Right cardiac atrium (tissue), 5 donors: ENCODE data around the gene LYPD6B. TPM values are rescaled to one million over a fixed set of nuclear protein-coding genes. Genes with fewer than 3 reads are reported as not detected.
A peak's percentile ranks its signal among the peaks of the same experiment; 100 is the strongest.

Source experiments
- ATAC-seq, 2 donors: fragments of 200-7000 bp; cut with Tn5 transposase; one replicate each; pipeline versions ENCODE4 v1.8.0 to v1.9.1; 2020; ENCODE audit warnings: moderate library complexity in 2 of 2, mild to moderate bottlenecking in 1 of 2
- DNase-seq, 3 donors: peaks; one replicate each; pipeline ENCODE4 v3.0.0-alpha.2; 2020
- H3K27ac ChIP-seq: one replicate; pipeline ENCODE4 v1.5.1; 2013; ENCODE audit warnings: mild to moderate bottlenecking, low read length, control low read depth, moderate library complexity
- H3K27me3 ChIP-seq: one replicate; pipeline ENCODE4 v1.6.1; 2013; ENCODE audit not compliant: control insufficient read depth, insufficient read depth
- H3K4me1 ChIP-seq: one replicate; pipeline ENCODE4 v1.6.1; 2013; ENCODE audit warnings: low read length; ENCODE audit not compliant: control insufficient read depth, insufficient read depth
- H3K4me3 ChIP-seq: one replicate; pipeline ENCODE4 v1.5.1; 2013; ENCODE audit warnings: low read length, control low read depth
- H3K9me3 ChIP-seq: one replicate; pipeline ENCODE4 v1.6.1; 2013; ENCODE audit warnings: low read length; ENCODE audit not compliant: control insufficient read depth
- WGBS: extraction: QIAGEN DNeasy Blood & Tissue Kit; methylation state at CpG from one replicate; pipeline ENCODE4 v1.1.7; 2013; 5-methylcytosine and 5-hydroxymethylcytosine counted together
- intact Hi-C, 4 donors: fragments of 100-400 bp; cut with DNase I; formaldehyde crosslinking; loops; one replicate each; pipeline versions ENCODE4 v1.11.0 to v1.14.0; 2022 to 2023
- long read RNA-seq, 4 donors: library from polyadenylated mRNA; unstranded; transcript quantifications; one replicate each; pipeline ENCODE4 v2.0.0, GENCODE V29; 2020 to 2021
- polyA plus RNA-seq: library from polyadenylated mRNA; stranded (reverse); fragments of 200-250 nt; gene quantifications from one replicate; pipeline ENCODE4 v1.2.3, GENCODE V29; 2013
- total RNA-seq, 4 donors: library from RNA; stranded (reverse); fragmentation: NEBNext Ultra II Directional; extraction: Animal tissue kit (Norgen Biotek cat#: 25700); gene quantifications; one replicate each; pipeline ENCODE4 v1.2.1, GENCODE V29; 2021
- donor health status: healthy with polysubstance abuse.
- donor health status: DM: no; HTN: yes; CAD: no.
- donor health status: DM: no; HTN: no; CAD: no.
- donor health status: DM: no; HTN: yes; CAD: no; lungs with severe emphysema.
- donor health status: DM: yes; HTN: yes; CAD: no.

LYPD6B gene, protein sequence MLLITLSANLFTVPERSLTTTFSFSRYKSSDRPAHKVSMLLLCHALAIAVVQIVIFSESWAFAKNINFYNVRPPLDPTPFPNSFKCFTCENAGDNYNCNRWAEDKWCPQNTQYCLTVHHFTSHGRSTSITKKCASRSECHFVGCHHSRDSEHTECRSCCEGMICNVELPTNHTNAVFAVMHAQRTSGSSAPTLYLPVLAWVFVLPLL
- total RNA-seq (not detected), polyA plus RNA-seq (not detected)
- long read RNA-seq, donor 1 = 0 reads
- long read RNA-seq, donor 2 = 0 reads
- long read RNA-seq, donor 3 = 0 reads
- long read RNA-seq, donor 4 = 0 reads

DNA sequence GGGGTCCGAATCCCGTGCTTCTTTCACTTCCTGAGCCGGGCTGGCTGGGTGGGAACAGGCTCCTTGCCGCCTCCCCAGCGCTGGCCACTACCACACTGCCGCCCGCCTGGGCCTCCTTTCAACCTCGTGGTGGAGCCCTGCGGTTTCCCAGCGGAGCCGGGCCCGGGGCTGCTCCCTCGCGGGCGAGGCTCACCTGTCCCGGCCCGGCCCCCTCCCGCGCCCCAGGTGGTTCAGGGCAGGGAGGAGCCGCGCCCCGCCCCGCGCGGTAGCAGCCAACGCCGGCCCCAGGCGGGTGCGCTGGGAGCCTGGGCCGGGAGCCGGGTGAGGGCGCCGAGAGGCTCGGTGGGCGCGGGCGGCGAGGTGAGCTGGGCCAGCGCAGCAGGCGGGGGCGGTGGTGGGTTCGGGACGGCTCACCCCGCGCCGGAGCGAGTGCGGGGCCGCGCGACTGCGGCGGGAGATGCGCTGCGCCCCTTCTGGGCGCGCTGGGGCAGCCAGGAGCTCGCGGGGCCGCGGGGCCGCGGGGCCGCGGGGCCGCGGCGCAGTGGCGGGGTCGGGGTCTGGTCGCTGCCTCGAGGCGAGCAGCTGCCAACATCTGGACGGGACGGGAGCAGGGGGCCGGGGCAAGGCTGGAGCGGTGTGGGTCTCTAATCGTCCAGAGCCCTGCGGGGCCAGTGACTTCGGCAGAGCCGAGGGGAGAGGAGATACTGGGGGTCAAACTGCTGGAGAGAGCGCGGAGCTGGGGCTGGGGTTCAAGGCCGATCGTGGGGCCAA, at the start of gene LYPD6B:
Gene LYPD6B (plus strand): TSS at position 258 of the 771 bp plus-strand sequence. CDS start 92,250 bp downstream, outside the sequence.
- Histone ChIP-seq H3K4me3 (peak within 1 kb of the TSS; percentile 4), H3K27me3 (no peaks in the 10 kb centered on the region), H3K27ac (no peak within 1 kb of the TSS), H3K4me1 (no peaks in the 10 kb centered on the region), H3K9me3 (no peaks in the 10 kb centered on the region)
- ATAC-seq (peak in 1 of 2 donors; percentile 45), DNase-seq (peak in 1 of 3 donors; percentile 43)
- WGBS = 2% methylated on average over 85 of the region's 85 CpGs
- intact Hi-C loops = no loop called here

DNA sequence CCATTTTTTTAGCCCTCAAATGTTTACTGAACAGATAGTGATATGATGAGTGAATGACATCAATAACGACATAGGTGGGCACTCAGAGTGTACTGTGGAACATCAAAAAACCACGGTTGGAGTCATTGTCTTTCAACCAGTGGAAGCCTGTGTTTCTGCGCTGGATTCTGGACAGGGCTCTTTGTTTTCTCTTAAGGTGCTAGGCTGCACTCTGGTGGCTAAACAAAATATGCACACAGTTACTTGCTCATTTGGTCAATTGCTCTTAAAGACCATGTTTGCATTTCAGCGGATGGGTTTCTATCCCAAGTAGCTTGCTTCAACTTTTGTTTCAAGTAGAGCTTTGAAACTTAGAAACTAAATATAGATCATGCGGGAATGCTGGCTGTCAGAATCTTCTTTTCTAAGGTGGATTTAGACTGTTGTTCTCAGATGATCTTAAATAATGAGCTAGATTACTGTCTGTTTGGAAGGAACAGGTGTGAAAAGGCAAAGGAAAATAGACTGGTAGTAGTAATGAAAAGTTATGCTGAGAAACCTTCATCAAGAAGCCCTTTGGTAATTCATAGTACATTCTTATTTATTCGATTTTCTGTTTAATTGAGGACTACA, 48.5 kb upstream of the LYPD6B start:
- DNase-seq = no peak
- WGBS = 35% methylated on average over 6 of the region's 6 CpGs
- intact Hi-C loops = loop anchor here in 3 of 4 donors (10.0 kb wide), 3 partner anchors 345 to 1055 kb away; partner anchors contain the start of gene EPC2 (in 1 of the 3)
- no peaks in the 10 kb centered on the region for H3K27me3 ChIP-seq
- H3K27ac ChIP-seq = no peak overlapping the region
- H3K4me3 ChIP-seq = no peak overlapping the region
- H3K4me1 ChIP-seq = no peaks in the 10 kb centered on the region
- H3K9me3 ChIP-seq = no peaks in the 10 kb centered on the region
- ATAC-seq = peak; percentile 90 to 92

DNA sequence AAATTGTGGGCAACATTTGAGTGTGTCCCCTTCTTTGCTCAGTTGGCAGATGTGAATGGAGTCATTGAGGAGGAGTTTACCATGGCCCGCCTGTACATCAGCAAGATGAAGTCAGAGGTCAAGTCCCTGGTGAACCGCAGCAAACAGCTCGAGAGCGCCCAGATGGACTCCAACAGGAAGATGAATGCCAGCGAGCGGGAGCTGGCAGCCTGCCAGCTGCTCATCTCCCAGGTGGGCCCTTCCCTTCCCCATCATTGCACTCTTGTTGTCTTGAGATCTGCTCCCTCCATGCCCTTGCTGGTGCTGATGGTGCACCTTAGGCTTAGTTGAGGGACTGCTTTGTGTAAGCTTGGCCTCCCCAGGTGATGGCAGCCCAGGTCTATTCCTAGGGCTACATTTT, 47.5 kb upstream of the LYPD6B start:
- no peak overlapping the region for H3K4me3 ChIP-seq
- no peak for ATAC-seq
- intact Hi-C loops = loop anchor here in 2 of 4 donors (10.0 kb wide), 2 partner anchors 346 to 426 kb away; partner anchors contain the start of gene EPC2 (in 1 of the 2)
- no peaks in the 10 kb centered on the region for H3K4me1 ChIP-seq
- no peak overlapping the region for H3K27ac ChIP-seq
- WGBS = 63% methylated on average over 6 of the region's 6 CpGs
- H3K9me3 ChIP-seq = no peaks in the 10 kb centered on the region
- DNase-seq = no peak
- H3K27me3 ChIP-seq = no peaks in the 10 kb centered on the region

DNA sequence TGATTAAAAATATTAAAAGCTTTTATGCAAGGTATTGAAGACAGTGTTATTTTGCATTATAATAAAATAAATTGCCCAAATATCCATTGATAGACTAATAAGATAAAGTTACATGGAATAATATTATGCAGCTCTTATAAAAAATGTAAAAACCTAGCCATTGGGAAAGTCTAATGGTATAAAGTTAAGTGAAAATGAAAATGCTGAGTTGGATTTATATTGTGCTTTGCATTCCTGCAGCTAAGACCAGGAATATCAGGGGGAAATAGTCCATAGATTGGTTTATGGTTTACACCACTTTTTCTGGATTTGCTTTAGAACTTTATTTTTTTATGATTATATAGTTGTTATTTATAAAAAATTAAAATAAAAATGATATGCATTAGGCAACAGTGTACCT, 46.1 kb upstream of the LYPD6B start:
- Histone ChIP-seq H3K27ac (no peak overlapping the region), H3K4me3 (no peak overlapping the region), H3K9me3 (no peaks in the 10 kb centered on the region), H3K27me3 (no peaks in the 10 kb centered on the region), H3K4me1 (no peaks in the 10 kb centered on the region)
- ATAC-seq = no peak
- DNase-seq = no peak
- intact Hi-C loops = loop anchor here in 2 of 4 donors (10.0 kb wide), 2 partner anchors 348 to 428 kb away; partner anchors contain the start of gene EPC2 (in 1 of the 2)

DNA sequence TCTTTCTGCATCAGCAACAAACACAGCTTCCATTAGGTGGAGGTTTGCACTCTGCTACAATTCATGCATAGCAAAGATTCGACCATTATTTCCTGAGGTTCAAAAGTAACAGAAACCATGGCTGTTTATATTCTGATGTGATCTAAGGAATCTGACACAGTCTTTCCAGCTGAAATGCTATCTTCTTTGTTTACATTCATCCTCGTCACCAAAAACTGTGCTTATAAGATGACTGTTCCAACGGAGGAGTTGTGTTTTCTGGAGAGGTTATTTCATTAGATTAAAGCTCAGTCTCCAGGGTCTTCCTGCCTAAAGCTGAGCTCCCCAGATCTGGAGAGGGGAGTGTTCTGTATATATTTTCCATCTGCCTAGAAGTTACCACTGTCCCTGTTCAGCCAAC, 45.1 kb upstream of the LYPD6B start:
- Histone ChIP-seq H3K27ac (no peak overlapping the region), H3K9me3 (no peaks in the 10 kb centered on the region), H3K4me1 (no peaks in the 10 kb centered on the region), H3K4me3 (no peak overlapping the region), H3K27me3 (no peaks in the 10 kb centered on the region)
- DNase-seq (no peak), ATAC-seq (no peak)
- WGBS = 69% methylated on average over 3 of the region's 3 CpGs
- intact Hi-C loops = loop anchor here in 2 of 4 donors (10.0 kb wide), 2 partner anchors 349 to 429 kb away; partner anchors contain the start of gene EPC2 (in 1 of the 2)

DNA sequence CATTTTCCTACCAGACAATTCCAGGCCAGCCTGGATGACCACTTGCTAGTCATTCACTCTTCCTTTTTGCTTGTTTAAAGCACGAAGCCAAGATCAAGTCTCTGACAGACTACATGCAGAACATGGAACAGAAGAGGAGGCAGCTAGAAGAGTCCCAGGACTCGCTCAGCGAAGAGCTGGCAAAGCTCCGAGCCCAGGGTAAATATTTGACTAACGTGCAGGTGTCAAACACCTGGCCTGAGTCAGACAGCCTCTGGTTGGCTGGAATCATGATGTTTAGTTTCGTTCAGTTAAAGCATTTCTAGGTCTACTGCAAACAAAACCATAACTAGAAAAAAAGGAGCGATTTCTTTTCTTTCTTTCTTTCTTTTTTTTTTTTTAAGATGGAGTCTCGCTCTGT, 44.2 kb upstream of the LYPD6B start:
- WGBS = 83% methylated on average over 8 of the region's 8 CpGs
- DNase-seq (no peak), ATAC-seq (no peak)
- Histone ChIP-seq H3K9me3 (no peaks in the 10 kb centered on the region), H3K4me3 (no peak overlapping the region), H3K4me1 (no peaks in the 10 kb centered on the region), H3K27ac (no peak overlapping the region), H3K27me3 (no peaks in the 10 kb centered on the region)
- intact Hi-C loops = loop anchor here in 2 of 4 donors (10.0 kb wide), 2 partner anchors 350 to 430 kb away; partner anchors contain the start of gene EPC2 (in 1 of the 2)

DNA sequence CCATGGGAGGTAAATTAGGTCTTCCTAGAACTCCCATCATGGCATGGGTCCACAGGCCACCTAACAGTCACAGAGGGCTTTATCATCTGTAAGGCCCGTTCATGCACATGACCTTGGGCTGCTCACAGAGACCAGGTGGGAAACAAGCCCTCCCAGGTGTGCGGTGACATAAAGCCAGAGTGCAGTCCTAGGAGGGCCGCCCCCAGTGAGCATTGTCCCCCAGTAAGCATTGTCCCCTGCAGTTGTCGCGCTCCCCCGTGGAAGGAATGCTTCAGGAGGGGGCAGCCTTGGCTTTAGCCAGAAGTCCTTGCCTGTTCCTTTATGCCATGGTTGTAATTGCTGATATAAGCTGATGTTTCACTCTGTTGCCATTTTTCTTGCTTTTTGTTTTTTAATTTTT, 41.7 kb upstream of the LYPD6B start:
- ATAC-seq (no peak), DNase-seq (no peak)
- 85% methylated on average over 6 of the region's 6 CpGs for WGBS
- Histone ChIP-seq H3K9me3 (no peaks in the 10 kb centered on the region), H3K4me1 (no peaks in the 10 kb centered on the region), H3K27me3 (no peaks in the 10 kb centered on the region), H3K4me3 (no peak overlapping the region), H3K27ac (no peak overlapping the region)
- intact Hi-C loops = loop anchor here in 2 of 4 donors (10.0 kb wide), 2 partner anchors 352 to 432 kb away; partner anchors contain the start of gene EPC2 (in 1 of the 2)

DNA sequence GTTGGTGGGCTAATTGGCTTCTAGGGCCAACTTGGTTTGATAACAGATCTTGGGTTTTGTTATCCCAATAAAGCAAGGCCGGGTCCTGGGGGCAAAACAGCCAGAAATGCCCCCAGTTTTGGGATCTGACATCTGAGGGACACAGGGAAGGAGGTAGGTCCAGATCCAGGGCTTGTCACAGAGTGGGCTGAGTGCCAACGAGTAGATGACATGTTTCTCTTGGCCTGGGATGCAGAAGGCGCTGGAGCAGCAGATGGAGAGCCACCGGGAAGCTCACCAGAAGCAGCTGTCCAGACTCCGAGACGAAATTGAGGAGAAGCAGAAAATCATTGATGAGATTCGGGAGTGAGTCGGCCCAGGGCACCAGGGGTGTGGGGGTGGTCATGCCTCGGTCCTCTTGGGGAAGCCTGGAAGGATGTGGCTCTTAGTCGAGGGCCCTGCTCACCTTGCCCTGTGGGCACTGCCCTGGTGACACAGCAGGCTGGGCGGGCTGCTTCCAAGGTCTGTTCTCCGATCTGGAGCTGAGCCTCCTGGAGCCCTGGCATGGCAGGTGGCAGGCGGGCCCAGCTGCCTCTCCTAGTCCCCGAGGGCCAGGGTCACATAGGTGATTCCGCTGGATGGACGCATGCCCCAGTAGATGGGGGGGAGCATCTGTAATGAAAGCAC, 40.2 kb upstream of the LYPD6B start:
- intact Hi-C loops = loop anchor here in 2 of 4 donors (10.0 kb wide), 2 partner anchors 353 to 433 kb away; partner anchors contain the start of gene EPC2 (in 1 of the 2)
- H3K9me3 ChIP-seq = no peaks in the 10 kb centered on the region
- no peaks in the 10 kb centered on the region for H3K27me3 ChIP-seq
- H3K27ac ChIP-seq = no peak overlapping the region
- 61% methylated on average over 16 of the region's 16 CpGs for WGBS
- DNase-seq = peak; percentile 35 to 67 (median 64)
- ATAC-seq = peak; percentile 62 to 66
- no peaks in the 10 kb centered on the region for H3K4me1 ChIP-seq
- no peak overlapping the region for H3K4me3 ChIP-seq

DNA sequence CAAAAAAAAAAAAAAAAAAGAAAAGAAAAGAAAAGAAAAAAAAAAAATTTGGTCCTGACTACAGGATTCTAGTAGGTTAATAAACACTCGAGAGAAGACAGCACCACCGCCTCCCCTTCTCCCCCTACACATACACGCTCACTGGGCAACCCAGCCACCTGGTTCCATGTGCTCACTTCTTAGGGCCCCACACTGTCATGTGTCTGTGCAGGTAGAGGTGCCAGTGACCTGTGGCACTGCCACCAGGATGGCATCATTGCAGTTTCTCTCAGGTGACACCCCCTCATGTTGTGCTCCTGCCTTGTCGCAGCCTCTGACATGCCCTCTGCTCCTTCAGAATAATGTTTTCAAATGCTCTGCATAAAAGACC, 39.7 kb upstream of the LYPD6B start:
- H3K9me3 ChIP-seq = no peaks in the 10 kb centered on the region
- intact Hi-C loops = loop anchor here in 2 of 4 donors (10.0 kb wide), 2 partner anchors 354 to 434 kb away; partner anchors contain the start of gene EPC2 (in 1 of the 2)
- no peaks in the 10 kb centered on the region for H3K27me3 ChIP-seq
- no peak overlapping the region for H3K27ac ChIP-seq
- DNase-seq (no peak), ATAC-seq (no peak)
- WGBS = 91% methylated on average over 4 of the region's 4 CpGs
- no peaks in the 10 kb centered on the region for H3K4me1 ChIP-seq
- no peak overlapping the region for H3K4me3 ChIP-seq

DNA sequence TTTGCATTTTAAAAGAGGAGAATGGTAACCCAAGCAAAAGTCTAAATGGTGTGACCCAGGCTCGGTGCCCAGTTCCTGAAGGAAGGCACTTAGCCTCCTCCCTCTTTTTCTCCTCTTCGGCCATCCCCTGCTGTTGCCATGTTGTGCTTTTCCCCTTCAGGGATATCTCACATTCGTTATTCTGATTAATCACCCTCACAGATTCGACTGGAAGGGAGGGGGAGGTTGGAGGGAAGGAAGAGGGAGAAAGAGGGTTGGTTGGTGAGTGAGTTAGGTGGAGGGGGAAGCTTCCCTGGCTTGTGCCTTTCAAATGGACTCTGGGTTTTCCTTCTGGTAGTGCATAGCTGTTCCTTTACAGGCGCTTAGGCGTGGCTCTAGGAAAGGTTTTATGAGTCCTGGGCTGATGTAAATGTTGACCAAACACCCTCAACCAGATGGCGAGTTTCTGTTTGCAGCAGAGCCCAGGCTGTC, 39.0 kb upstream of the LYPD6B start:
- no peak overlapping the region for H3K27ac ChIP-seq
- intact Hi-C loops = loop anchor here in 2 of 4 donors (10.0 kb wide), 2 partner anchors 355 to 435 kb away; partner anchors contain the start of gene EPC2 (in 1 of the 2)
- no peaks in the 10 kb centered on the region for H3K27me3 ChIP-seq
- WGBS = 49% methylated on average over 7 of the region's 7 CpGs
- no peak overlapping the region for H3K4me3 ChIP-seq
- H3K4me1 ChIP-seq = no peaks in the 10 kb centered on the region
- no peak for ATAC-seq
- no peaks in the 10 kb centered on the region for H3K9me3 ChIP-seq
- no peak for DNase-seq
